Keratinocyte (primary cell): Measurements from ENCODE around the gene JAK1.

Experiments used
- EZH2 ChIP-seq: IDR thresholded peaks from one replicate; pipeline ENCODE4 v1.6.1; 2012; ENCODE audit warnings: inconsistent platforms, mild to moderate bottlenecking, low read length, moderate library complexity
- TF ChIP-seq, protein P1 (sequence below), 3 experiments: IDR thresholded peaks in 1 of 3; conservative IDR thresholded peaks in 1 of 3; optimal IDR thresholded peaks in 1 of 3; 2 replicates in 2 of 3; 3 replicates in 1 of 3; pipeline versions ENCODE3 to v1.5.1; 2011; ENCODE audit warnings: low read length in 3 of 3, mild to moderate bottlenecking in 3 of 3, moderate library complexity in 2 of 3, control low read depth in 1 of 3, inconsistent platforms in 1 of 3; ENCODE audit not compliant: insufficient read depth in 2 of 3; ENCODE audit errors: extremely low read depth in 1 of 3

DNA sequence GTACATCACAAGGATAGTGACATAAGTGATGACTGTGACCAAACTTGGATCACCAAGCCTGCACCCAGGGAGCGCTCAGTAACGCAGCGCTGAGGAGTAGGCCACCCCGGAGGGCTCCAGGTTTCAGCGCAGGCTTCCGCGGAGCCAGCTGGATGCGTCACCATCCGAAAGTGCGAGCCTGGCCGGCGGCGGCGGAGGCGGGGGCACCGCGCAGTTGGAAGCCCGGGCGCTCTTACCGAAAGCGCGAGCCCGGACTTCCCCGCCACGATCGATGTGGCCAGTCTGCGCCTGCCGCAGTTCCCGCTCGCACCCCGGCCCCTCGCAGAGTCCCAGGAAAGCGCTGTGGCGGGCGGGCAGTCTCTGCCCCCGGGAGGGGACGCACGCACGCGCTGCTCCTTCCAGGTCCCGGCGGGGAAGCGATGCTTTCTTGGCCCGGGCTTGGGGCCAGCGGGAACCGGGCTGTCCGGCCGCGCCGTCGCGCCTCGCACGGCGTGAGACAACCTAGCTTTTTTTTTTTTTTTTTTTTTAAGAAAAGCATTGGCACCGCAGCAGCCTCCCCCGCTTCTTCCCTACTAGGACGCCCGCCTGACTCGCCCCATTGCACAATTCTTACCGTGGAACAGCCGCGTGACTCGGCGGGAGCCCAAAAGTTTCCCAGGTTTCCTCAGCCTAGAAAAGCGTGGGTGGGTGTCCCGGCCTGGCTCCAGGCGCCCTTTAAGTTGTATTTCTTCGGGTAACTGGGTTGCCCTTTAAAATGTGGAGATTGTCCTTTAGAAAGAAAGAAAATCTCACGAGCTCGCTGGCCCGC, 36.4 kb upstream of the JAK1 start:
- TF ChIP-seq, protein P1, sequence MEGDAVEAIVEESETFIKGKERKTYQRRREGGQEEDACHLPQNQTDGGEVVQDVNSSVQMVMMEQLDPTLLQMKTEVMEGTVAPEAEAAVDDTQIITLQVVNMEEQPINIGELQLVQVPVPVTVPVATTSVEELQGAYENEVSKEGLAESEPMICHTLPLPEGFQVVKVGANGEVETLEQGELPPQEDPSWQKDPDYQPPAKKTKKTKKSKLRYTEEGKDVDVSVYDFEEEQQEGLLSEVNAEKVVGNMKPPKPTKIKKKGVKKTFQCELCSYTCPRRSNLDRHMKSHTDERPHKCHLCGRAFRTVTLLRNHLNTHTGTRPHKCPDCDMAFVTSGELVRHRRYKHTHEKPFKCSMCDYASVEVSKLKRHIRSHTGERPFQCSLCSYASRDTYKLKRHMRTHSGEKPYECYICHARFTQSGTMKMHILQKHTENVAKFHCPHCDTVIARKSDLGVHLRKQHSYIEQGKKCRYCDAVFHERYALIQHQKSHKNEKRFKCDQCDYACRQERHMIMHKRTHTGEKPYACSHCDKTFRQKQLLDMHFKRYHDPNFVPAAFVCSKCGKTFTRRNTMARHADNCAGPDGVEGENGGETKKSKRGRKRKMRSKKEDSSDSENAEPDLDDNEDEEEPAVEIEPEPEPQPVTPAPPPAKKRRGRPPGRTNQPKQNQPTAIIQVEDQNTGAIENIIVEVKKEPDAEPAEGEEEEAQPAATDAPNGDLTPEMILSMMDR (optimal IDR thresholded peaks at IDR 0.05 in 1 of 3, IDR thresholded peaks at IDR 0.05 in 1 of 3, conservative IDR thresholded peaks at IDR 0.05 in 1 of 3; ENCODE audit: extremely low read depth in 1 of 3, insufficient read depth in 2 of 3, low read length in 3 of 3): no peak
- TF ChIP-seq EZH2: no peak
